GM21423 (cell line): Measurements from ENCODE around the gene SURF6.
"Not testable (repeated sequence)": the region's sequence is repeated elsewhere in the genome, so short reads cannot be mapped to it uniquely, and the experiment has no call there.

ENCODE experiments used
- ATAC-seq: cut with Tn5 transposase; IDR thresholded peaks from one replicate; pipeline ENCODE4 v1.9.1; 2021; ENCODE audit warnings: mild to moderate bottlenecking, moderate library complexity; ENCODE audit not compliant: unreplicated experiment

SURF6 gene

DNA sequence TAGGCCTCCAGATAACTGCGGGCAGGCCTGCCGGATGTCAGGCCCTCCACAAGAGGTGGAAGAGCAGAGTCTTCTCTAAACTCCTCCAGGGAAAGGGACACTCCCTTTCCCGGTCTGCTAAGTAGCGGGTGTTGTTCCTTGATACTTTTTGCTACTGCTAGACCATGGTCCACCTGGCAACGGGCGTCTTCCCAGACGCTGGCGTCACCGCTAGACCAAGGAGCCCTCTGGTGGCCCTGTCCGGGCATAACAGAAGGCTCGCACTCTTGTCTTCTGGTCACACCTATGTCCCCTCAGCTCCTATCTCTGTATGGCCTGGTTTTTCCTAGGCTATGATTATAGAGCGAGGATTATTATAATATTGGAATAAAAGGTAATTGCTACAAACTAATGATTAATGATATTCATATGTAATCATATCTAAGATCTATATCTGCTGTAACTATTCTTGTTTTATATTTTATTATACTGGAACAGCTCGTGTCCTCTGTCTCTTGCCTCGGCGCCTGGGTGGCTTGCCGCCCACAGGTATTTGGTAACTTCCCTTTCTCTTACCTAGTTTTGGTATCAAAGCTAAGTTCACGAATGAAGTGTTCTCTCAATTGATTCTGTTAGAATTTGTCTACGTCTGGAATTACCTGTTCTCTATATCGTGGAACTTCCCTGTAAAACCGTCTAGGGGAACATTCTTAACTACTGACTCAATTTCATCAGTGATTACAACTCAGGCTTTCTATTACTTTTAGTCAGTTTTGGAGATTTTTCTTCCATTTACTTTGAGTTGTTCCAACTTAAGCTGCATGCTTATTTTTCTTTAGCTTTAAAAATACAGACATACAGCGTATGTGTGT, 6.5 kb downstream of the SURF6 start:
- ATAC-seq, result not testable (repeated sequence)

DNA sequence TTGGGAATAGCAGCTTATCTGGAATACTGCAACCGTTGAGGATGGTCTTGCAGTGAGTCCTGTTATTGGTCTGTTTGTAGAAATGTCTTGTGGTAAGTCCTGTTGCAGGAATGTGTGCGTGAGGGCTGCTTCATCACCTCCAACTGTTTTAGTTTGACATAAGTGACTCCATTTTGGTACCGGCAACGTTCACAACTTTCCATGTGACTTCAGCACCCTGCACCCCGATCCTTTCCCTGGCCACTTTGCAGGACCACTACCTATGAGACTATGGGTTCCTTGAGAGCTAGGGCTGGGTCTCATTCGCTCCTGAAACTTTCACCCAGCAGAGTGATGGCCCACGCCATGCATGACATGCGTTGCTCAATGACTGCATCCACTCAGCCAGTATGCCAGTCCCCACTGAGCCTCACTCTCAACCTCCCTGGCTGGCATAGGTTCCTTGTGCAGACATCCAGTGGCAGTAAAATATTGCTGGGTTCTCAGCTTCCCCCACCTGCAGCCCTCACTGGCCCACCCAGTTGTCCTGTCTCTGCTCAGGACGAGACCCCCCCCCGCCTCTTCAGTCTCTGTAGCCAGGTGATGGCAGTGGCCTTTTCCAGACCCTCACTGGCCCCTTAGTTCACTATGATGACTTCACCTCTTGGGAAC, 8.0 kb downstream of the SURF6 start:
- no peak for ATAC-seq

DNA sequence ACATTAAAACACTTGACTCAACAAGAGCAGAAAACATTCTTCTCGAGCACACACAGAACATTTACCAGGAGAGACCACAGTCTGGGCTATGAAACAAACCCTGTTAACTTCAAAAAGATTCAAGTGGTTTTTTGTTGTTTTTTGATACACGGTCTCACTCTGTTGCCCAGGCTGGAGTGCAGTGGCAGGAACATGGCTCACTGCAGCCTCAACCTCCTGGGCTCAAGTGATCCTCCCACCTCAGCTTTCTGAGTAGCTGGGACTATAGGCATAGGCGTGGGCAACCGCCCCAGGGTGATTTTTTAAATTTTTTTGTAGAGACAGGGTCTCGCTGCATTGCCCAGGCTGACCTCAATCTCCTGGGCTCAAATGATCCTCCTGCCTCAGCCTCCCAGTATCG, 9.0 kb downstream of the SURF6 start:
- not testable (repeated sequence) for ATAC-seq

DNA sequence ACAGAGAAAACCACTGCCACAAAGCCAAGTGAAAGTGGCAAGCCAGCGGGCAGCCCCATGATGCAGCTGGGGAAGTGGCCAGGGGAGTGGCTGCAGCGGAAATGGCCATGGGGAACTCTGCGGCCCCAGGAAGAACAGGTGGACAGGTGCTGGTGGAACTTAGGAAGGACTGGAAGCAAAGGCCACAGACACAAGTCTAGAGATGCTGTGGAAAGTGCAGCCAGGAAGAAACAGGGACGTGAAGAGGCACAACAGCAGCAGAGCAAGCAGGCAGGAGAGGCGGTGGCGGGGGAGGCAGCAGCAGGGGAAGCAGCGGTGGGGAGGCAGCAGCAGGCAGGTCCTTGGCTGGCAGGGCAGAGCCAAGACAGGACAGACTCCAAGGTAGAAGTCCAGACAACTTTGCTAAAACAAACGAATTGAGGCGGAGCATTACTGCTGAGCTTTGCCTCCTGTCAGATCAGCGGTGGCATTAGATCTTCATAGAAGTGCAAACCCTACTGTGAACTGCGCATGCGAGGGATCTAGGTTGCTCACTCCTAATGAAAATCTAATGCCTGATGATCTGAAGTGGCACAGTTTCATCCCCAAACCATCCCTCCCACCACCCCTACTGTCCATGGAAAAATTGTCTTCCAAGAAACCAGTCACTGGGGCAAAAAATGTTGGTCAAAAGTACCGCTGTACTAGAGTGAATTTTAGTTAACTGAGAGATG, 11.8 kb downstream of the SURF6 start:
- ATAC-seq, result no peak

GRCh38 chr9:133323211-133323610, 12.8 kb downstream of the SURF6 start:
- ATAC-seq, result no peak

- ATAC-seq, result no peak
Observed at GRCh38 chr9:133322701-133323100, 13.3 kb downstream of the SURF6 start.

- no peak for ATAC-seq
Observed at GRCh38 chr9:133321411-133321935, 14.5 kb downstream of the SURF6 start.

- no peak for ATAC-seq
Observed at GRCh38 chr9:133320421-133320881, 15.5 kb downstream of the SURF6 start.

GRCh38 chr9:133317551-133317950, 18.4 kb downstream of the SURF6 start:
- ATAC-seq, result not testable (repeated sequence)

- no peak for ATAC-seq
Observed at GRCh38 chr9:133315997-133316396, 20.0 kb downstream of the SURF6 start.

DNA sequence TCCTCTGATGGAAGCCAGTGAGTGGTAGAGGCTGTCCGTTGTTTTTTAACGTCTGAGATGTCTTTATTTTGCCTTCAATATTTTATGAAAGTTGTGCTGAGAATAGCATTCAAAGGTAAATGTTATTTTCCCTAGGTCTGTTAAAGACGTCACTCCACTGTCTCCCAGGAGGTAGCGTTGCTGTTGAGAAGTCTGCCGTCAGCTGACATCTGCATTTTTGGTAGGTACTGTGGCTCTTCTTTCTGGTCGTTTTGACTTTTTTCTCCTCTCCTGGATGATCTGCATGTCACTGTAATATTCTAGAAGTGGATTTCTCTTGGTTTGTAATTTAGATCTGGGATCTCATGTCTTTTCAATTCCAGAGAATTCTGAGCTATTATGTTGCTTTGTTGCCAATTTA, 26.4 kb downstream of the SURF6 start:
- no peak for ATAC-seq

GRCh38 chr9:133307301-133307700, 28.7 kb downstream of the SURF6 start:
- no peak for ATAC-seq

- no peak for ATAC-seq
Observed at GRCh38 chr9:133306242-133307204, 29.5 kb downstream of the SURF6 start.

GRCh38 chr9:133305731-133306130, 30.3 kb downstream of the SURF6 start:
- no peak for ATAC-seq

DNA sequence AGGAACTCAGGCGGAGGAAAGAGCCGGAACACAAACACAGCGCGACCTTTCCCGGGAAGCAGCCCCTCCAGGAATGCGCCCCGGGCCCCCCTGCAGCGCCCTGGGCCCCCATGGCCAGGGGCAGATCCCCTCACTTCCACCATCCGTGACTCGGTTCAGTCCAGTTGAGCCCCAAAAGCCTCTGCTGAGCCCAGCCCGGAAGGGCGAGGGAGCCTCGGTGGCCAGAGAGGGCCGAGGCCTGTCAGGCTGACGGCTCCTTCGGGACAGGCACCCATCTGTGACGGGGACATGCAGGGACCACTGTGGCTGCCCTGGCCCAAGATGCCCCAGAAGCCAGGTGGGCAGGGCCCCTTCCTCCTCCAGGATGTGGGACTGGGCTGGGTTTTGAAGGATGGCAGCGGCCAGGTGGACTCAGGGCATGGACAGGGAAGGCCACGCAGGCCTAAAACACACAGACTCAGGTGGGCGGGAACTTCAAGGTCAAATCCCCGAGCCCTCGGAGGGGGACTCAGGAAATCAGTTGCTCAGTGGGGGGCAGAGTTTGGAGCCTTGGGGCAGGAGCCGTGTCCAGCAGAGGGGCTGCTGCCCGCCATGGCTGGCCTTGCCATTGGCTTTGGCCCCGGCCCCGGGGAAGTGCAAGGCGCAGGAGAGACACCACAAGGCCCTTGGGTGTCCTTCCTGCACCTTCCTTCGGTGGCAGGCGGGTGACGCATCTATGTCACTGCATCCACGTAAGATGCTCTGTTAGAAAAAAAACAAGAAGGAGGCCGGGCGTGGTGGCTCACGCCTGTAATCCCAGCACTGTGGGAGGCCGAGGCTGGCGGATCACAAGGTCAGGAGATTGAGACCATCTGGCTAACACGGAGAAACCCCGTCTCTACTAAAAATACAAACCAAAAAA, 31.3 kb downstream of the SURF6 start:
- ATAC-seq, result no peak

DNA sequence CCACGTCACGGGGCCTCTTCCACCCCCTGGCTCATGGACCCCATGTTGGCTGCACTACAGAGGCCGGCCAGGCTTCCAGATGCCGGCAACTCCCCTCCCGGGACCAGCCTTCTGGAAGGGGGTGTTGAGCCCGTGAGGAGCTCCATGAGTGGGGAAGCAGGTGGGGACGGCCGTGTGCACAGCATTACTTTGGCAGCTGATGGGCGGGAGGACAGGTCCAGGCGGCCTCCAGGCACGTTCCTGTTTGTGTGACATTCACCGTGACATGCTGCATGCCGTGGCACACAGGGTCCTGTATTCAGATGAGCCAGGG, 31.9 kb downstream of the SURF6 start:
- ATAC-seq, result no peak

- ATAC-seq, result no peak
Observed at GRCh38 chr9:133303266-133304157, 32.5 kb downstream of the SURF6 start.
